HG03025 (cell line): ENCODE data around the gene ZC3HAV1L.
"Not testable (repeated sequence)": the region's sequence is repeated elsewhere in the genome, so short reads cannot be mapped to it uniquely, and the experiment has no call there.

Source experiments
- ATAC-seq: cut with Tn5 transposase; IDR thresholded peaks from one replicate; pipeline ENCODE4 v1.9.1; 2021; ENCODE audit warnings: mild to moderate bottlenecking, moderate library complexity; ENCODE audit not compliant: unreplicated experiment, low FRiP score

ZC3HAV1L gene

DNA sequence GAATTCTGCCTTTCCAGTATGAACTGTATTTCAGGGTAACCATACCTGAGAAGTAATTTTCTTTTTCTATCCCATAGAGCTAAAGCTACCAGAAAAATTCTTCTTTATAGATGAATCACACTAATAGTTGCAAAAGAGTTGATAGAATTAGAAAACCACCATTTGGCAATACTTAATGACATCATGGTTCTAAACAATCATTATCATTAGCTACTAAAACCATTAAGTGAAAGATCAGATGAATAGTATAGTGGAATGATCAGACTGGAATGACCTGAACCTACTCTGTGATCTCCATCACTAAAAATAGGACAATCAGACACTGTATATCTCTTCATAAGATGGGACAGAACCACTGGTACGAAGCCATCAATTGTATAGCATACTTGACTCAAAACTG is 19.8 kb upstream of the ZC3HAV1L start:
- no peak for ATAC-seq

DNA sequence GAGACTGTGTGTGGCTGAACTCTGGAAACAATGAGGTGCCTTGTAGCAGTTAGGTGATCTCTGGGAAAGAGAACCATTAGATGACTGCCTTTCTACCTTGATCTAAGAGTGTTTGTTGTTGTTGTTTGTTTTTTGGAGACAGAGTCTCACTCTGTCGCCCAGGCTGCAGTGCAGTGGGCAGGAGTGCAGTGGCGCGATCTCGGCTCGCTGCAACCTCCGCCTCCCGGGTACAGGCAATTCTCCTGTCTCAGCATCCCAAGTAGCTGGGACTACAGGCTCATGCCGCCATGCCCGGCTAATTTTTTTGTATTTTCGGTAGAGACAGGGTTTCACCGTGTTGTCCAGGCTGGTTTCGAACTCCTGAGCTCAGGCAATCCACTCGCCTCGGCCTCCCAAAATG is 18.8 kb upstream of the ZC3HAV1L start:
- not testable (repeated sequence) for ATAC-seq

DNA sequence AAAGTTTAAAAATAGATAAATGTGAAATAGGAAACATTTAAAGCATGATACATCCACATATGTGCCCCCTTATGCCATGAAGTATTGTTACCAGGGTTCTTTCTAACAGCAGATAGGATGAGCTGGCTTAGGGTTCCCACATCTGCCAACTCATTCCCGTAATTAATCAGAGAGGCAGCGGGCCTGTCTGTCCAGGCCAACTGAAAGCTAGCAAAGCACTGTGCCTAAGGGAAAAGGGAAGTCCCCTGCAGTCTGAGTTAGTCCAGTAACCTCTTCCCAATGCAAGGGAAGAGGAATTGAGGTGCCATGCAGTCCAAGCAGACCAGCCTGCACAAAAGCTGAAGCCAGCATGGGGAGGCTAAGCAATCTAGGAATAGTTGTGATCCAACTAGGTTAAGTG is 18.3 kb upstream of the ZC3HAV1L start:
- no peak for ATAC-seq

DNA sequence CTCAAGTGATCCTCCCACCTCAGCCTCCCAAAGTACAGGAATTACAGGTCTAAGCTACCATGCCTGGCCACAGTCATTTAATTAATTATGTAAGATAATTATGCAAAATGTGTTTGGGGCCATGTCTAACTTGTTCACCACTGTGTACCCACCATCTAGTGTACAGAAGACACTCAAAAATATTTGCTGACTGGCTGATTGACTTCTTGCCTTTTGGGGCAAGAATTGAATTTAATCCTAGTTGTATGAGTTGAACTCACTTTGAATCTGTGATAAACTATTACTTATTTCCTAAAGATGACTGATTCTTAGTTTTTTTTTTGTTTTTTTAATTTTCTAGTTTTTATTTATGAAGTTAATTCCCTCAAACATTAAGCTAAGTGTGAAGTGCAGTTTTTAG is 15.8 kb upstream of the ZC3HAV1L start:
- ATAC-seq = no peak

DNA sequence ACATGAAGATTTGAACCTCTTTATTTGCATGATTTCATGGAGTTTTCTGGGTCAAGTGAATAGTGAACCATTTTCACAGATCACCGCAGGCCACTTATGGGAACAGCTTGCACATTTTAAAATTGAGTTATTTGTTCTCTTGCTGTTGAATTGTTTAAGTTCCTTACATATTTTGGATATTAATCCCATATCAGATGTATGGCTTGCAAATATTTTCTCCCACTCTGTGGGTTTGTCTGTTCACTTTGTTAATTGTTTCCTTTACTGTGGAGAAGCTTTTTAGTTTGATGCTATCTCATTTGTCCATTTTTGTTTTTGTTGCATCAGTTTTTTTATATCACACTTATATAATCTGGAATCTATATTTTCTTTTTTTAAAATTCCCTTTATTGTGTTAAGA is 14.1 kb upstream of the ZC3HAV1L start:
- no peak for ATAC-seq

DNA sequence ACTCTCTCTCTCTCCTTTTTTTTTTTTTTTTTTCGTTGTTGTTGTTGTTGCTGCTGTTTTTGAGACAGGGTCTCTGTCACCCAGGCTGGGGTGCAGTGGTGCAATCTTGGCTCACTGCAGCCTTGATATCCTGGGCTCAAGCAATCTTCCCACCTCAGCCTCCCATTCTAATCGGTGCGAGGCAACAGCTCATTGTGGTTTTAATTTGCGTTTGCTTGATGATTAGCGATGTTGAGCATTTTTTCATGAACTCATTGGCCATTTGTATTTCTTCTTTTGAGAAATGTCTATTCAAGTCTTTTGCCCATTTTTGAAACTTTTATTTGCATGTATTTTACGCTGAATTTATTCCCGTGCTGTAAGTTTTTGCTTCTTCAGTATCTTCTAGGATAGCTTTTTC is 13.3 kb upstream of the ZC3HAV1L start:
- no peak for ATAC-seq

DNA sequence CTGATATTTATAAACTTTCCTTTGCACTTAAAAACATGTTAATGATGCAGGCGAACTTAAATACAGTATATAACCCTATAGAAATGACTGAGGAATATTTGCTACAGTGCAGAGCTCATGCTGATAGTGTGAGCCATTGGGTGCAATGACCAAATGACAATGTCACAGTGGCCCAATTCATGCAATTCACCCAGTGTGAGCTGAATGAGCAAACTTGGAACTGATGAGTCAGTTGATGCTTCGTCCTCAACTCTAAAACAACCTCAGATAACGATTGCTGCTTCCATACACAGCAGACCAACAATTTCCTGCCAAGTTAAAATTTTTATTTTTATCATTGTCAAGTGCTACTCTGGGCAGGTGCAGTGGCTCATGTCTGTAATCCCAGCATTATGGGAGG is 12.1 kb upstream of the ZC3HAV1L start:
- ATAC-seq = no peak

DNA sequence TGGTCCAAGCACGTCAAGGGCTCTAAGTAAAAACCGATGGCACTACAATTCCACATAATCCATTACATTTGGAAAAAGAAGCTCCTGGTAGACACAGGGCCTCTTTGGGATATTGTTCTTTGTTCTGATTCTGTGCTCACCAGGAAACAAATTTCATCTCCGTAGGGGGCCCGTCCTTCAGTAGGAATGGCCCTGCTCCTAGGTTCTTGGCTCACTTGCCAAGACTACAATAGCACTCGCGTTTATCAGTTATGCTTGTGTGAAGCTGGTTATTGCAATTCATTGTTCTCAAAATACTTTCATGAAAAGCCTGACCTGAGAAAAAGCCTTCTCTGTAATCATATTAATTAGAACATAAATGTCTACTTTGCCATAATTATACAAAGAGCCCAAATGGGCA is 10.3 kb upstream of the ZC3HAV1L start:
- ATAC-seq = no peak

DNA sequence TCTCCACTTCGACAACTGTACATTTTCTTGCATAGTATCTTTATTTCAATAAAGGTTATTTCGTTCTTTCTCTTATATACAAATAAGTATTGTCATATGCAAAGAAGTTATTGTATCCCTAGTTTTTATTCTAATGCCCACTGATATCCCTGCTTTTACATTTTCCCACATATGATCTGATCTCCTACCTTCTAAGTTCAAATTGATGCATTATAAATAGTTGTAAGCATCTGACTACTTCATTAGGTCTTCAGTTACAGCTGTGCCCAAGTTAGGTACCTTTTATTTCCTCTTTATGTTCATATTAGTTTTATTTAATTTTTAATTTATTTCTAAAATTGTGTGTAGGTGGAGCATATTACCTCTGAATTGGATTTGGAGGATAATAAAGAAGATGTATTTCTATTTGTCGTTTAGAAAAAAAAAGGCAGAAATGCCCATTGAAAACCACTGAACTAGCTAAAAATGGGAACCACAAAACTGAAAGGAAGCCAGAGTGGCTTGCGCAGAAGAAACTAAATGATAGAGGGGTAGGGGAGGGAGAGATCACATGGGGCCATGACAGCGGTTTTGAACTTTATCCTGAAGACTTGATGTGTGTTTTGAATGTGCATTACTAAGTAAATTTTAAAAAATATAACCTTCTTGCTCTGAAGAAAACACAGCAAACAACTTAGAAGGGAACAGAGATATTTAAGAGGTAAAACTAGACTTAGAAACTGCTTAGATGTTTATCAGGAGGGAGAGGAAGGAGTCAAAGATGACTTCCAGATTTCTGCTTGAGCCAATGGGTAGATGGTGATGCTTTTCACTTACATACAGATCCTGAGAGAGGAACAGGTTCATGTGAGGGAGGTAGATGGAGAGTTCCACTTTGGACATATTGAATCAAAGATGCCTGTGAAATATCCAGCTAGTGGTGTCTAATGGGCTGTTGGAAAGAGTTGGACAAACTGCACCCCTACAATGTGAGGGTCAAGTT is 9.3 kb upstream of the ZC3HAV1L start:
- ATAC-seq = no peak

DNA sequence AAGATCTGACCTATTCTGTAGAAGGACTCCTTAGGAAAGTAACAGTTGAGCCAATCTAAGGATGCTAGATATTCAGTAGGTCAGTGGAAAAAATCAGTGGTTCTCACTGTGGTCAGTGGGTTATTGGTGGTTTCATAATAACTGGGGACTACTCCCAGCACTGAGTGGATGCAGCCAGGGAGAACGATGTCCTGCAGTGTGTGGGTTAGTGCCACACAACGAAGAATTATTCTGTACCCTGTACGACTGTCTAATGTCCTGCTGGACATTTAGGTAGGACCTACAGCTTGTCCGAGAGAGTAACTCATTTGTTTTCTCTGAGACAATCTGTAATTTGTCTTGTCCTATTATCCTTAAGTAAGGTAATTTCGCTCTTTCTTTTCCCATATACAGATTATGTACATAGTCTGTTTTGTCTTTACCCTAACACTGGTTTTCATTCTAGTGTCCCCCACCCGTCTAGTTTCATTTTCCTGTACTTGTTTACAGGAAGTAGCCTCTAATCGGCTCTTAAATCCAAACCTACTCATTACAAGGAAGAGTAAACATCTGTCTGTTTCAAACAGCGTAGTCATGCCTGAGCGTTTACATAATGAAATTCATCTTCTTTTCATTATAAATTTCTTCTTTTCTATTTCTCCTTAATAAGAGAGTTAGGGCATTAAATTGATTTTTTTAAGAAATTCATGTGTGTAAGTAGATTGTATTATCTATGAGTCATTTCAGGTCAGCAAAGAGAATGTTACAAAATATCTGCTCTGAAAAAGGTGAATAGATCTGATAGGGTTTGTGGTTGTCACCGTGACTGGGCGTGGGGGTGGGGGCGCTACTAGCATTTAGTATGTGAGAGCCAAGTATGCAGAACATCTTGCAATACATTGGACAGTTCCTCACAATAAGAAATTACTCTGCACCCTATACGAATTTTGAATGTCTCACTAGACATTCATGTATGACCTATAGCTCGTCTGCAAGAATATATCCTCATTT is 8.3 kb upstream of the ZC3HAV1L start:
- peak; percentile 56 for ATAC-seq

DNA sequence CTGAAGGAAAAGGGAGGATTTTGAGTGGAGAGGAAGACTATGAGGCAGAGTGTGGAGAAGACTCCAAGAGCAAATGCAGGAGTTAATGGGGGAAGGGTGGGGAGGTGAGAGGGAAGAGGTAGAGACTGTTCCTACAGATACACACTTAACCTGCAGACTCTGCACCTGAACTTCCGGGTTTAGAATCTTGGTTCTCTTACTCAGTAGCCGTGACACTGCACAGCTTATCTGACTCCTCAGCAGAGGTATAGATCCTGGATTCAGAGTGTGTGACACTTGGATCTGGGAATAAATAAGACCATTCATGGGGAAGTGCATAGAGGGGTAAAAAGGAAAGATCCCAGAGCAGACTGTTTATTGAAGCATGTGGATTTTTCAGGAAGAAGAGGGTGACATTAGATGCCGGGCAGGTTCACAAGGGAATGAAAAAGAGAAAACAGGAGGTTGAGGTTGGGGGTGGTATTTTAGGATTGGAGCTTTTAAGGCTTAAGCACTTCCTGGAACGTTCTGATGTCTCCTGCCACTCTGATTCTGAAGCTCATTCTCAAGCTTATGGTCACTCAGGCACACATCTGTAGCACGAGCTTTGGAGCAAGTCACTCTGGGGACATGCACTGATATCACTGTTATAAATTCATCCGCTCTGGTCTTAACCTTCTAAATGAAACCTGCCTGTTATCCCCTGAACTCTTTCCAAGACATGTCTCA is 5.7 kb upstream of the ZC3HAV1L start:
- ATAC-seq = no peak

DNA sequence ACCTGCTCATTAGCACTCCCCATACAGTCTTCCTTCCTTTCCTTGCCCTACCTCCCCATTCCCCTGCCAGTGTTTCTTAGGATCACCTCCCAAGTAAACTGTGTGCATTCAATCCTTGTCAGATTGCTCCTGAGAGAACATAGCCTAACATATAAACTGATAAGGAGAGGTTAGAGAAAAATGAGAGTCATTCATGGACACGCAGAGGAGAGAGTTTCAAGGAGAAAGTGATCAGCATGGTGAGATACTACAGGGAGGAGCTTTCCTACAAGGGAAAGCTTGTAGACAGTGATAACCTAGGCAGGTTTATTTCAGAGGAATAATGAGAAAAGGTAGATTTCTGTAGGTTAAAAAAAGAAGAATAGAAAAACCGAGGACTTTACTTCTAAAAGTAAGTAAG is 2.8 kb upstream of the ZC3HAV1L start:
- no peak for ATAC-seq

DNA sequence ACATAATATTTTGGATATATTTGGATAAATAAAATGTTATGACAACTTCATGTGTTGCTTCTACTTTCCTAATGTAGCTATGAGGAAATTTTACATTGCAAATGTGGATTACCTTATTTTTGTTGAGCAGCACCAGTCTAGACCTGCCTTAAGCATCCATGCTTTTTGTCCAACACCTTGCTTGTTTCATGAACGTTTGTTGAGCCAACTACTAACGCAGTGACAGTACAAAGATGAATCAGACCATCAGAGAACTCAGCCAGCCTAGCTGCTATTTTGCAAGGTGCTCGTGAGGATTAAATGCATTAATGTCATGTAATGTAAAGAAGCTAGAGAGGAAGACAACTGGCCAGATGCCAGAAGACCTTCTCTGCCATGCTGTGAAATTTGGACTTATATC is 1.1 kb upstream of the ZC3HAV1L start:
- ATAC-seq = no peak

DNA sequence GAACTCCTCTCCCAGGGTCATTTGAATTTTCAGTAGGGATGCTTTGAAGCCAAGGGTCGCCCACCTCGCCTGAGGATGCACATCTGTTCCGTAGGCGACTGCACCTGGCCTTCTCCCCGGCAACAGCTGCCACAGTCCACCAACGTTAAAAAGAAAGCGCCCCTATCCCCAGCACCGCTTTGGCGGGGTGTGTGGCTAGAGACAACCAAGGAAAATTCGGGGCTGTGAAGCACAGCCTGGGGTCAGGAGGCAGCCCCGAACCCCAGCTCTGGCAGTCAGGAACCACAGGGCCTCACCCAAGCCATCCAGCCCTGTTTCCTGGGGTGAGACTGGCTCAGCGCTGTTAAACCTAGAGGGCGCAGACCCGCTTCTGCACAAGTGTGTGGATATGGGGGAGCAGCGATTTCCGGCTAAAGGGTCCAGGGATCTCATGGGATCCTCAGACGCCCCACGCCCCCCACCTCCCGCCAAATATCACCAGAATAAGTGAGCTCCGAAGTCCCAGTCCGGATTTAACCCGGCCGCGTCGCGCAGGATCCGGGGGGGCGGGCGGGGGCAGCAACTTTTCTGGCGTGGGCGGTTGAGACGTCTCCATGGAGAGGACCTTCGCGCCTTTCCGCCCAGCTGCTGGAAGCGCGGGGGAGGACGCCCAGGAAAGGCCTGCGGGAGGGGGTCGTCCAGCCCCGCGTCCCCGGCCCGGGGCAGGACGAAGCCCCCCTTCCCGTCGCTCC is 822 bp downstream of the ZC3HAV1L start:
- peak; percentile 39 for ATAC-seq

DNA sequence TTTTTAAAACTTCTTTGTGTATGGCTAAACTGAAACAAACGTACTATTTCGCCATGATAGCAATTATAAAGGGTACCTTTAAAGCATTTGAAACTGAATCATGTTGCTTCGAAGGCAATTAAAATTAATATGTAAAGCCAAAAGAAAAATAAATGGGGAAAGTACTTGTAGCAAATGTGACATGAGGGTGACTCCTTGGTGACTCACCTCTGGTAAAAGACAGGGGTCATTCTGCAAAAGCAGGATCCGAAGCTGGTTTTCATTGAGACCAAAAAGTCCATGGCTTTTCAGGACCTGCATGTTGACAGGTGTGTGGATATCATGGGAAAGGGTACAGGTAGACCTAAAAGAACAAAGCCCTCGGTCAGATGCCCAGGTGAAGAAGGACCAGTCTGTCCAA is 1.5 kb downstream of the ZC3HAV1L start:
- no peak for ATAC-seq

DNA sequence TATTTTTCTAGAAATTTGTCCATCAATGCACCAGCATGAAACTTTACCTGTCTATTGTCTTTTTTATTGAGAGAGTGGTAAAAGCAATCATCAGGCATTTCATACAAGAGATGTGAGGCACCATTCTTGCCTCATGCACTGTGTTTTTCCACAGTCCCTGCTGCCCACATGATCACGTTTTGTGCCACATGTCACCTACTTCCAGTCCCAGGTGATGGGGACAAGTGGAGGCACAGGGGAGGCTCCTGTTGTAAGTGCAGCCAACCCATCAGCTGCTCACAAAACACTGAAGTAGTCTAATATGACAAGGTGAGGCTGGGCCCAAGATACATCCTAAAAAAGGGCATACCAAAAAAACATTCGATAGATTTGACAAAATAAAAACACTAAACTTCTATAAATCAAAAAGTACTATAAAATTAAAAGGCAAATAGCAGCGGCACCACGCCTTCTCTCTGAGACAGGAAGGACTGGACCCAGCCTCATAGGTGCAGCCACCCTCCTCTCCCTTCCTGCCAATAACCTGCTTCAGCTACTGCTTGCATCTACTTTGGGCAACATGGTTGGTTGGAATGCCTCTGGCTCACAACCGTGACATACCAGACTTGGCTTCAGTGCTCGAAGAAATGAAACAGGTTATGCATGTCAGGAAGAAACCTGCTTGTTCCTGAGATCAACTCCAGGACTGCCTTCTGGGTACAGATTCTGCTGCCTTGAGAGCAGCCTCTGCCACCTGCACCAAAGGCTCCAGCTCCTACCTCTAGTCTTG is 2.3 kb downstream of the ZC3HAV1L start:
- ATAC-seq = no peak

DNA sequence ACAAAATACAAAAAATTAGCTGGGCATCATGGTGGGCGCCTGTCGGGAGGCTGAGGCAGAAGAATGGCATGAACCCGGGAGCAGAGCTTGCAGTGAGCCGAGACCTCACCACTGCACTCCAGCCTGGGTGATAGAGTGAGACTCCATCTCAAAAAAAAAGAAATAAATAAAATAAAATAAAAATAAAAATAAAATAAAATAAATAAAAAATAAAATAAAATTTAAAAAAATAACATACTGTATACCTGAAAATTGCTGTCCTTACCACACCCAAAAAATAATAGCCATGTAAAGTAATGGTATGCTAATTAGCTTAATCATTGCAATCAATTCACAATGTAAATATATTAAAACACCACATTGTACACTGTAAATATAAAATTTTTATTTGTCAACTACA is 3.4 kb downstream of the ZC3HAV1L start:
- ATAC-seq = no peak

DNA sequence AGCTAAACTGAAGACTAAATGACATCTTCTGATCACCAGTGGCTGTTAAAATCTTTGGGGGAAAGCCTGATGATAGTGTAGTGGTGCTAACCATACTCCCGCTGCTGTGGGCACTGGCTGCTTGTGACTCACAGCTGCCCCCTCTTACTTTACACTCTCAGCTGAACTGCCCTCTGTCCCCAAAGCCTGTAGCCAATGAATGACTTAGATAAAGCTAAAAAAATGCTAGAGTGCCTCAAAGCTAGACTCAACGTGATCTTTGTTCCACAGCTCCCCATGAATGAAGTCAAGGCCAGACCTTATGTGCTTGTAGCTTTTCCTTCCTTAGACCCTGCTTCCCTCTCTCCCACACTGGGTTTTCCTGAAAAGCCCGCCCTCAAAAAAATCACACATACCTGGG is 6.5 kb downstream of the ZC3HAV1L start:
- no peak for ATAC-seq

DNA sequence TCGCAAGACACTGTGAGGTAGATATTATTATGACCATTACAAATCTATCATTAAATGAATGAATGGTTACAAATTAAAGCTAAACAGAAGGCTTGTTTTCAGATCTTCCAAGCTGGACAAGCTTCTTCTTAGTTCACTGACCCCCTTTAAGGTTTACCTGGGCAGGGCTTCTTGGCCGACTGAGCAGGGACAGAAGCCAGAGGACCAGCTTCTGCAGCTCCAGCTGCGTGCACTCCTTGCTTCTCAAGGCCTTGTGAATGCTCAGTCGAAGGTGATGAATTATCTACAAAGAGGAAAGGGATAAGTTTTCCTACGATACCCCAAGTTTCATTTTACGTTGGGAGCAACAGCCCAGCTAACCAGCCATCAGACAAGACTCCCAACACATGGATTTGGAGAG is 9.3 kb downstream of the ZC3HAV1L start:
- no peak for ATAC-seq
